K562 (cell line): ENCODE results near the gene GAD1. TPM values are rescaled to one million over a fixed set of nuclear protein-coding genes. Genes with fewer than 3 reads are reported as not detected.

Source experiments
- ARID2 ChIP-seq: fragments of 450-650 bp; IDR thresholded peaks from 2 replicates; pipeline ENCODE4 v1.6.1; 2017; ENCODE audit warnings: antibody characterized with exemption, mild to moderate bottlenecking
- ATF4 ChIP-seq: fragments of 450-650 bp; formaldehyde crosslinking; IDR thresholded peaks from 2 replicates; pipeline ENCODE4 v1.4.0; 2022; ENCODE audit warnings: mild to moderate bottlenecking, moderate library complexity
- CBFA2T2 ChIP-seq: fragments of 450-650 bp; conservative IDR thresholded peaks from 2 replicates; pipeline ENCODE4 v1.6.1; 2017; ENCODE audit warnings: mild to moderate bottlenecking
- CBX8 ChIP-seq: fragments of 200-600 bp; sonication (generic); IDR thresholded peaks from 2 replicates; pipeline ENCODE4 v1.6.1; 2012; ENCODE audit warnings: borderline replicate concordance, mixed run types, low read depth, mild to moderate bottlenecking, moderate library complexity, mixed read lengths, low read length, control low read depth, inconsistent platforms; ENCODE audit not compliant: poor library complexity, severe bottlenecking; ENCODE audit errors: extremely low read depth
- FOSL1 ChIP-seq: fragments of 200-800 bp; sonication (Bioruptor generic); conservative IDR thresholded peaks from 2 replicates; pipeline ENCODE4 v1.6.1; 2016; ENCODE audit warnings: missing genetic modification characterization, missing compliant biosample characterization
- HDAC8 ChIP-seq: fragments of 450-650 bp; IDR thresholded peaks from 2 replicates; pipeline ENCODE4 v1.6.1; 2016; ENCODE audit warnings: mild to moderate bottlenecking, missing genetic modification characterization, moderate library complexity, missing compliant biosample characterization
- HNRNPK ChIP-seq: fragments of 200-400 bp; formaldehyde crosslinking; IDR thresholded peaks from one replicate; pipeline ENCODE4 v1.6.1; 2018; ENCODE audit warnings: mild to moderate bottlenecking, low read depth, low read length; ENCODE audit not compliant: poor library complexity, severe bottlenecking
- MIER1 ChIP-seq: fragments of 450-650 bp; IDR thresholded peaks from 2 replicates; pipeline ENCODE4 v1.6.1; 2016; ENCODE audit warnings: antibody characterized with exemption, mild to moderate bottlenecking, low read depth
- MXD1 ChIP-seq: fragments of 250-450 bp; sonication (Bioruptor Pico); IDR thresholded peaks from 2 replicates; pipeline ENCODE4 v1.8.0; 2021; ENCODE audit warnings: borderline replicate concordance, mild to moderate bottlenecking, moderate library complexity; ENCODE audit not compliant: poor library complexity, severe bottlenecking
- SIX5 ChIP-seq, 2 experiments: IDR thresholded peaks; 2 replicates each; pipeline ENCODE4 v1.6.1; 2011; ENCODE audit warnings: low read length in 2 of 2, borderline replicate concordance in 1 of 2, low read depth in 1 of 2, mild to moderate bottlenecking in 1 of 2, moderate library complexity in 1 of 2; ENCODE audit not compliant: insufficient read depth in 1 of 2
- SMARCB1 ChIP-seq: IDR thresholded peaks from 2 replicates; pipeline ENCODE4 v1.6.1; 2011; ENCODE audit warnings: improper control_type of control experiment, low read depth; ENCODE audit not compliant: insufficient read length
- ZNF232 ChIP-seq: sonication (generic); formaldehyde crosslinking; IDR thresholded peaks from 2 replicates; pipeline ENCODE4 v1.8.0; 2022; ENCODE audit warnings: mild to moderate bottlenecking, missing genetic modification reagents
- ZNF41 ChIP-seq: fragments of 250-450 bp; sonication (Bioruptor Pico); conservative IDR thresholded peaks from 2 replicates; pipeline ENCODE4 v1.4.0; 2020; ENCODE audit warnings: mild to moderate bottlenecking
- ZNF740 ChIP-seq, 3 experiments: fragments of 200-800 bp in 1 of 3; sonication (Bioruptor generic) in 1 of 3; sonication (generic) in 1 of 3; formaldehyde crosslinking in 1 of 3; IDR thresholded peaks; 2 replicates each; pipeline versions ENCODE4 v1.6.1 to v1.8.0; 2016 to 2022; ENCODE audit warnings: mild to moderate bottlenecking in 2 of 3, missing compliant biosample characterization in 2 of 3, missing genetic modification characterization in 2 of 3, missing genetic modification reagents in 1 of 3
- ZNF764 ChIP-seq: fragments of 250-450 bp; sonication (Bioruptor Pico); IDR thresholded peaks from 2 replicates; pipeline ENCODE4 v1.4.0; 2020; ENCODE audit warnings: low read depth, mild to moderate bottlenecking, moderate library complexity
- ZNF785 ChIP-seq: fragments of 250-450 bp; sonication (Bioruptor Pico); IDR thresholded peaks from 2 replicates; pipeline ENCODE4 v1.4.0; 2020; ENCODE audit warnings: mild to moderate bottlenecking
- polyA plus RNA-seq, 8 experiments: library from polyadenylated mRNA; depleted of rRNA in 4 of 8; stranded (reverse) in 5 of 8; unstranded in 3 of 8; fragments of >200 nt; fragmentation: Nextera tagmentation in 2 of 8; fragmentation: Illumina TruSeq in 1 of 8; extraction: Ambion mirVana in 2 of 8; extraction: Trizol in 1 of 8; gene quantifications; 2 replicates each; pipeline versions ENCODE4 v1.2.1 to v1.2.3, GENCODE V29; 2011 to 2014; ENCODE audit warnings: inconsistent platforms in 1 of 8, missing spikeins in 1 of 8
- total RNA-seq, 7 experiments: library from RNA; depleted of rRNA in 6 of 7; stranded (reverse); fragments of >200 nt in 6 of 7; fragmentation: Illumina TruSeq in 2 of 7; extraction: Trizol in 2 of 7; gene quantifications; 2 replicates each; pipeline versions ENCODE4 v1.2.1 to v1.2.3, GENCODE V29; 2011 to 2021; ENCODE audit warnings: low replicate concordance in 1 of 7
- TF ChIP-seq, protein P1 (sequence below), 2 experiments: fragments of 450-650 bp; conservative IDR thresholded peaks; 2 replicates each; pipeline ENCODE4 v1.6.1; 2017; ENCODE audit warnings: mild to moderate bottlenecking in 2 of 2, moderate library complexity in 2 of 2
- TF ChIP-seq, protein P2 (sequence below): fragments of 250-450 bp; sonication (Bioruptor Pico); IDR thresholded peaks from 2 replicates; pipeline ENCODE4 v1.5.0; 2020; ENCODE audit warnings: mild to moderate bottlenecking, borderline replicate concordance

GAD1 gene
- total and polyA plus RNA-seq, 9 of the 15 experiments (the other 6 are each of a cell fraction or from before 2014, with no cell fraction given): 2.7 to 29.1 (median 15.7) TPM

GRCh38 chr2:170813611-170814532, 2.8 kb upstream of the GAD1 start (continued):
- no peak for TF ChIP-seq ZNF764 (CRISPR knock-in tag)
- no peak for TF ChIP-seq ZNF785
- TF ChIP-seq ZNF740 (CRISPR knock-in tag; IDR thresholded peaks at IDR 0.05): no peak
- TF ChIP-seq ZNF740 (tag; IDR thresholded peaks at IDR 0.05): no peak
- TF ChIP-seq ARID2: no peak
- peak; percentile 95 for TF ChIP-seq MIER1
- no peak for TF ChIP-seq FOSL1 (tag)
- TF ChIP-seq, protein P1, sequence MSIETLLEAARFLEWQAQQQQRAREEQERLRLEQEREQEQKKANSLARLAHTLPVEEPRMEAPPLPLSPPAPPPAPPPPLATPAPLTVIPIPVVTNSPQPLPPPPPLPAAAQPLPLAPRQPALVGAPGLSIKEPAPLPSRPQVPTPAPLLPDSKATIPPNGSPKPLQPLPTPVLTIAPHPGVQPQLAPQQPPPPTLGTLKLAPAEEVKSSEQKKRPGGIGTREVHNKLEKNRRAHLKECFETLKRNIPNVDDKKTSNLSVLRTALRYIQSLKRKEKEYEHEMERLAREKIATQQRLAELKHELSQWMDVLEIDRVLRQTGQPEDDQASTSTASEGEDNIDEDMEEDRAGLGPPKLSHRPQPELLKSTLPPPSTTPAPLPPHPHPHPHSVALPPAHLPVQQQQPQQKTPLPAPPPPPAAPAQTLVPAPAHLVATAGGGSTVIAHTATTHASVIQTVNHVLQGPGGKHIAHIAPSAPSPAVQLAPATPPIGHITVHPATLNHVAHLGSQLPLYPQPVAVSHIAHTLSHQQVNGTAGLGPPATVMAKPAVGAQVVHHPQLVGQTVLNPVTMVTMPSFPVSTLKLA (conservative IDR thresholded peaks at IDR 0.05): peak in 1 of 2 experiments; percentile 47; a peak in 1 of 4 replicates
- TF ChIP-seq SMARCB1: no peak
- TF ChIP-seq CBFA2T2: no peak
- no peak for TF ChIP-seq ZNF232 (CRISPR knock-in tag)
- TF ChIP-seq, protein P2, sequence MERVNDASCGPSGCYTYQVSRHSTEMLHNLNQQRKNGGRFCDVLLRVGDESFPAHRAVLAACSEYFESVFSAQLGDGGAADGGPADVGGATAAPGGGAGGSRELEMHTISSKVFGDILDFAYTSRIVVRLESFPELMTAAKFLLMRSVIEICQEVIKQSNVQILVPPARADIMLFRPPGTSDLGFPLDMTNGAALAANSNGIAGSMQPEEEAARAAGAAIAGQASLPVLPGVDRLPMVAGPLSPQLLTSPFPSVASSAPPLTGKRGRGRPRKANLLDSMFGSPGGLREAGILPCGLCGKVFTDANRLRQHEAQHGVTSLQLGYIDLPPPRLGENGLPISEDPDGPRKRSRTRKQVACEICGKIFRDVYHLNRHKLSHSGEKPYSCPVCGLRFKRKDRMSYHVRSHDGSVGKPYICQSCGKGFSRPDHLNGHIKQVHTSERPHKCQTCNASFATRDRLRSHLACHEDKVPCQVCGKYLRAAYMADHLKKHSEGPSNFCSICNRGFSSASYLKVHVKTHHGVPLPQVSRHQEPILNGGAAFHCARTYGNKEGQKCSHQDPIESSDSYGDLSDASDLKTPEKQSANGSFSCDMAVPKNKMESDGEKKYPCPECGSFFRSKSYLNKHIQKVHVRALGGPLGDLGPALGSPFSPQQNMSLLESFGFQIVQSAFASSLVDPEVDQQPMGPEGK (CRISPR knock-in tag): no peak
- no peak for TF ChIP-seq HNRNPK
- TF ChIP-seq SIX5 (IDR thresholded peaks at IDR 0.05; ENCODE audit: borderline replicate concordance in 1 of 2, insufficient read depth in 1 of 2, low read depth in 1 of 2, low read length in 2 of 2): no peak
- no peak for TF ChIP-seq MXD1 (CRISPR knock-in tag)
- TF ChIP-seq ATF4: no peak
- no peak for TF ChIP-seq CBX8
- no peak for TF ChIP-seq HDAC8 (tag)
- no peak for TF ChIP-seq ZNF41
